ENCODE measurements around the gene NTNG1.

NTNG1 gene

GRCh38 chr1:107499139-107499744 lies 358.4 kb downstream of the NTNG1 start:
- Histone ChIP-seq H3K27ac (ENCODE audit: low read depth, low read length) (no peak overlapping the region), H3K27me3 (ENCODE audit: control insufficient read depth, insufficient read depth, low read length) (no peaks in the 10 kb centered on the region), H3K9ac (ENCODE audit: low read length) (no peak overlapping the region), H3K36me3 (ENCODE audit: control insufficient read depth, insufficient read depth, low read length) (no peaks in the 10 kb centered on the region), H3K4me1 (ENCODE audit: control insufficient read depth, insufficient read depth, low read length) (no peaks in the 10 kb centered on the region), H3K9me3 (ENCODE audit: control insufficient read depth, insufficient read depth, low read depth, low read length) (no peaks in the 10 kb centered on the region), H3K4me3 (ENCODE audit: low read depth, low read length) (no peak overlapping the region)

GRCh38 chr1:107501081-107501605 lies 360.3 kb downstream of the NTNG1 start:
- H3K9me3 ChIP-seq (ENCODE audit: control insufficient read depth, insufficient read depth, low read depth, low read length) = no peaks in the 10 kb centered on the region
- H3K4me3 ChIP-seq (ENCODE audit: low read depth, low read length) = no peak overlapping the region
- no peak overlapping the region for H3K27ac ChIP-seq (ENCODE audit: low read depth, low read length)

GRCh38 chr1:107510347-107510746 lies 369.5 kb downstream of the NTNG1 start:
- no peaks in the 10 kb centered on the region for H3K27me3 ChIP-seq (ENCODE audit: control insufficient read depth, insufficient read depth, low read length)
- no peak overlapping the region for H3K27ac ChIP-seq (ENCODE audit: low read depth, low read length)
- H3K9me3 ChIP-seq (ENCODE audit: control insufficient read depth, insufficient read depth, low read depth, low read length) = peaks cover 15% of the 10 kb centered on the region
- H3K36me3 ChIP-seq (ENCODE audit: control insufficient read depth, insufficient read depth, low read length) = no peaks in the 10 kb centered on the region
- H3K9ac ChIP-seq (ENCODE audit: low read length) = no peak overlapping the region
- no peak overlapping the region for H3K4me3 ChIP-seq (ENCODE audit: low read depth, low read length)
- no peaks in the 10 kb centered on the region for H3K4me1 ChIP-seq (ENCODE audit: control insufficient read depth, insufficient read depth, low read length)

More at GRCh38 chr1:107501081-107501605, 360.3 kb downstream of the NTNG1 start:
- Histone ChIP-seq H3K4me1 (ENCODE audit: control insufficient read depth, insufficient read depth, low read length) (no peaks in the 10 kb centered on the region), H3K9ac (ENCODE audit: low read length) (no peak overlapping the region), H3K27me3 (ENCODE audit: control insufficient read depth, insufficient read depth, low read length) (no peaks in the 10 kb centered on the region), H3K36me3 (ENCODE audit: control insufficient read depth, insufficient read depth, low read length) (no peaks in the 10 kb centered on the region)

- no peak overlapping the region for H3K4me3 ChIP-seq (ENCODE audit: low read depth, low read length)
Measured at GRCh38 chr1:107512836-107513235, 372.0 kb downstream of the NTNG1 start.

GRCh38 chr1:107514841-107515240 lies 374.0 kb downstream of the NTNG1 start:
- Histone ChIP-seq H3K27ac (ENCODE audit: low read depth, low read length) (no peak overlapping the region), H3K4me3 (ENCODE audit: low read depth, low read length) (no peak overlapping the region), H3K36me3 (ENCODE audit: control insufficient read depth, insufficient read depth, low read length) (no peaks in the 10 kb centered on the region), H3K9ac (ENCODE audit: low read length) (no peak overlapping the region), H3K9me3 (ENCODE audit: control insufficient read depth, insufficient read depth, low read depth, low read length) (peaks cover 12% of the 10 kb centered on the region), H3K4me1 (ENCODE audit: control insufficient read depth, insufficient read depth, low read length) (no peaks in the 10 kb centered on the region), H3K27me3 (ENCODE audit: control insufficient read depth, insufficient read depth, low read length) (no peaks in the 10 kb centered on the region)

More at GRCh38 chr1:107512836-107513235, 372.0 kb downstream of the NTNG1 start:
- H3K4me1 ChIP-seq (ENCODE audit: control insufficient read depth, insufficient read depth, low read length) = no peaks in the 10 kb centered on the region
- no peaks in the 10 kb centered on the region for H3K36me3 ChIP-seq (ENCODE audit: control insufficient read depth, insufficient read depth, low read length)
- H3K9me3 ChIP-seq (ENCODE audit: control insufficient read depth, insufficient read depth, low read depth, low read length) = peaks cover 15% of the 10 kb centered on the region
- H3K27me3 ChIP-seq (ENCODE audit: control insufficient read depth, insufficient read depth, low read length) = no peaks in the 10 kb centered on the region
- no peak overlapping the region for H3K27ac ChIP-seq (ENCODE audit: low read depth, low read length)
- H3K9ac ChIP-seq (ENCODE audit: low read length) = no peak overlapping the region

GRCh38 chr1:107515702-107516101 lies 374.9 kb downstream of the NTNG1 start:
- Histone ChIP-seq H3K27me3 (ENCODE audit: control insufficient read depth, insufficient read depth, low read length) (no peaks in the 10 kb centered on the region), H3K27ac (ENCODE audit: low read depth, low read length) (no peak overlapping the region), H3K9me3 (ENCODE audit: control insufficient read depth, insufficient read depth, low read depth, low read length) (peaks cover 4% of the 10 kb centered on the region), H3K4me1 (ENCODE audit: control insufficient read depth, insufficient read depth, low read length) (no peaks in the 10 kb centered on the region), H3K36me3 (ENCODE audit: control insufficient read depth, insufficient read depth, low read length) (no peaks in the 10 kb centered on the region), H3K9ac (ENCODE audit: low read length) (no peak overlapping the region), H3K4me3 (ENCODE audit: low read depth, low read length) (no peak overlapping the region)

- H3K4me1 ChIP-seq (ENCODE audit: control insufficient read depth, insufficient read depth, low read length) = peaks cover 3% of the 10 kb centered on the region; the same call in 1 of the 2 replicates
- no peak overlapping the region for H3K9ac ChIP-seq (ENCODE audit: low read length)
- no peaks in the 10 kb centered on the region for H3K9me3 ChIP-seq (ENCODE audit: control insufficient read depth, insufficient read depth, low read depth, low read length)
- H3K27me3 ChIP-seq (ENCODE audit: control insufficient read depth, insufficient read depth, low read length) = no peaks in the 10 kb centered on the region
- H3K4me3 ChIP-seq (ENCODE audit: low read depth, low read length) = no peak overlapping the region
- H3K27ac ChIP-seq (ENCODE audit: low read depth, low read length) = no peak overlapping the region
- H3K36me3 ChIP-seq (ENCODE audit: control insufficient read depth, insufficient read depth, low read length) = no peaks in the 10 kb centered on the region
Measured at GRCh38 chr1:107523061-107523460, 382.2 kb downstream of the NTNG1 start.

- Histone ChIP-seq H3K4me3 (ENCODE audit: low read depth, low read length) (no peak overlapping the region), H3K9me3 (ENCODE audit: control insufficient read depth, insufficient read depth, low read depth, low read length) (no peaks in the 10 kb centered on the region), H3K36me3 (ENCODE audit: control insufficient read depth, insufficient read depth, low read length) (no peaks in the 10 kb centered on the region), H3K27ac (ENCODE audit: low read depth, low read length) (no peak overlapping the region), H3K4me1 (ENCODE audit: control insufficient read depth, insufficient read depth, low read length) (peaks cover 3% of the 10 kb centered on the region; the same call in 1 of the 2 replicates), H3K27me3 (ENCODE audit: control insufficient read depth, insufficient read depth, low read length) (no peaks in the 10 kb centered on the region), H3K9ac (ENCODE audit: low read length) (no peak overlapping the region)
Measured at GRCh38 chr1:107523736-107524135, 382.9 kb downstream of the NTNG1 start.

- Histone ChIP-seq H3K27ac (ENCODE audit: low read depth, low read length) (no peak overlapping the region), H3K9ac (ENCODE audit: low read length) (no peak overlapping the region), H3K4me1 (ENCODE audit: control insufficient read depth, insufficient read depth, low read length) (peaks cover 3% of the 10 kb centered on the region; the same call in 1 of the 2 replicates), H3K9me3 (ENCODE audit: control insufficient read depth, insufficient read depth, low read depth, low read length) (no peaks in the 10 kb centered on the region), H3K4me3 (ENCODE audit: low read depth, low read length) (no peak overlapping the region), H3K27me3 (ENCODE audit: control insufficient read depth, insufficient read depth, low read length) (no peaks in the 10 kb centered on the region), H3K36me3 (ENCODE audit: control insufficient read depth, insufficient read depth, low read length) (no peaks in the 10 kb centered on the region)
Measured at GRCh38 chr1:107524301-107524700, 383.5 kb downstream of the NTNG1 start.

- Histone ChIP-seq H3K4me3 (ENCODE audit: low read depth, low read length) (no peak overlapping the region), H3K27ac (ENCODE audit: low read depth, low read length) (no peak overlapping the region), H3K4me1 (ENCODE audit: control insufficient read depth, insufficient read depth, low read length) (peaks cover 3% of the 10 kb centered on the region; the same call in 1 of the 2 replicates), H3K9me3 (ENCODE audit: control insufficient read depth, insufficient read depth, low read depth, low read length) (no peaks in the 10 kb centered on the region), H3K27me3 (ENCODE audit: control insufficient read depth, insufficient read depth, low read length) (no peaks in the 10 kb centered on the region), H3K36me3 (ENCODE audit: control insufficient read depth, insufficient read depth, low read length) (no peaks in the 10 kb centered on the region), H3K9ac (ENCODE audit: low read length) (no peak overlapping the region)
Measured at GRCh38 chr1:107525145-107525544, 384.3 kb downstream of the NTNG1 start.

GRCh38 chr1:107525961-107526360 lies 385.1 kb downstream of the NTNG1 start:
- H3K4me1 ChIP-seq (ENCODE audit: control insufficient read depth, insufficient read depth, low read length) = peaks cover 3% of the 10 kb centered on the region; the same call in 1 of the 2 replicates
- H3K27ac ChIP-seq (ENCODE audit: low read depth, low read length) = no peak overlapping the region
- H3K9ac ChIP-seq (ENCODE audit: low read length) = no peak overlapping the region
- no peak overlapping the region for H3K4me3 ChIP-seq (ENCODE audit: low read depth, low read length)
- no peaks in the 10 kb centered on the region for H3K36me3 ChIP-seq (ENCODE audit: control insufficient read depth, insufficient read depth, low read length)
- no peaks in the 10 kb centered on the region for H3K27me3 ChIP-seq (ENCODE audit: control insufficient read depth, insufficient read depth, low read length)
- H3K9me3 ChIP-seq (ENCODE audit: control insufficient read depth, insufficient read depth, low read depth, low read length) = no peaks in the 10 kb centered on the region
